HG03521 (cell line): ENCODE measurements around the gene PTPRD.

Source experiments
- ATAC-seq: cut with Tn5 transposase; IDR thresholded peaks from one replicate; pipeline ENCODE4 v1.9.1; 2021; ENCODE audit warnings: mild to moderate bottlenecking, moderate library complexity; ENCODE audit not compliant: unreplicated experiment

PTPRD gene

GRCh38 chr9:8880060-8880459, 1732.7 kb downstream of the PTPRD start:
- no peak for ATAC-seq

GRCh38 chr9:8879284-8879683, 1733.5 kb downstream of the PTPRD start:
- ATAC-seq, result no peak

- no peak for ATAC-seq
Measured at GRCh38 chr9:8877753-8878494, 1734.9 kb downstream of the PTPRD start.

- no peak for ATAC-seq
Measured at GRCh38 chr9:8876303-8876702, 1736.5 kb downstream of the PTPRD start.

- ATAC-seq, result no peak
Measured at GRCh38 chr9:8874482-8874881, 1738.3 kb downstream of the PTPRD start.

DNA sequence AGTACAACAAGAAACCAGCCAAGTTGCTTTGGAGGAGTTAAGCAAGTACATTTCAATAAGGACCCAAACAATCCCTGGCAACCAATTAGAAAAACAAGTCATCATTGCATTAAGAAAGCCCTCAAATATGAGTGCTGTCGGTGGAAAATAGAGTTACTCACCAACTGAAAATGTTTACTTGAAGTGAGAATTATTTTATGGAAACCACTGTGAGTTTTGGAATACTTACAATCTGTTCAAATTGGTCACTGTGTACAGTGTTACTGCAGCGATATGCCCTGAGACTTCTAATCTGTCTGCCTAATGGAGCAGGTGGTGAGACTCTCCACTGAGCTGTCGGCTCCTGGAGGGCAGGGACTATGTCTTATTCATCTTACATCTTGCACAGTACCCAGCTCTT, 1740.0 kb downstream of the PTPRD start:
- ATAC-seq, result no peak

GRCh38 chr9:8871796-8872445, 1740.9 kb downstream of the PTPRD start:
- ATAC-seq, result no peak

DNA sequence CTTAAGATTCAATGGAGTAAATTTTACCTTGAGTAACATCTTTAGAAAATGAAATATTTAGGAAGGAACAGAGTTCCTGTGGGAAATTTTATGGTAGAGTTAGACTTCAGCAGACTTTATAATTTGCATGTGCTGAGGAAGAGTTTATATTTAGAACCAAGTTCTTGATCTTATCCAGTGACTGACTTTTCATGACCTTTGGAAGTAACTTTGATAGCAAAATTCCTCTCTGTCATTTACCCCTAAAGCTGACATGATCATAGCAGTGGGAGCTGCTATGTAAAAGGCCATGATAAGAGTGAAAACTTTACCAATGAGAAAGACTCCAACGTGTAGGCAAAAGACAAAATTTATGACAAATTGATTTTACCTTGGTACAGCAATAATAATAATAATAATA, 1741.4 kb downstream of the PTPRD start:
- no peak for ATAC-seq

DNA sequence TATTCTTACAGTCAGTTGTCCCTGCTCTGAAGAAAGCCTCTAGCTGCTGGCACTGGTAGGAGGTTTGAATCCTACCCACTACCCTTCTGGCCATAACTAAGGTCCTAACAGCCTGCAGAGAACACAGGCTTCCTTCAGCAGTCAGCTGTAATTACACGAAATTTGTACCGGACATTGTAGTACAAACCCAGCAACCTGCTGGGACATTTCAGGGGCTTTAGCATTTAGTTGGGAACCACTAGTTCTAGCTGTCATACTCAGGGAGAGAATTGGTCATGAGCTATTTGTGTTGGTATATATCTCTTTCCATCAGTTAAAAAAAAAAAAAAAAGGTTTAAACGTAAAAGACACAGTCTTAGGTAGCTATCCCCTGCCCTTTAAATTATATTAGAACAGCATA, 1743.0 kb downstream of the PTPRD start:
- ATAC-seq, result no peak

- ATAC-seq, result no peak
Measured at GRCh38 chr9:8868632-8869031, 1744.2 kb downstream of the PTPRD start.

DNA sequence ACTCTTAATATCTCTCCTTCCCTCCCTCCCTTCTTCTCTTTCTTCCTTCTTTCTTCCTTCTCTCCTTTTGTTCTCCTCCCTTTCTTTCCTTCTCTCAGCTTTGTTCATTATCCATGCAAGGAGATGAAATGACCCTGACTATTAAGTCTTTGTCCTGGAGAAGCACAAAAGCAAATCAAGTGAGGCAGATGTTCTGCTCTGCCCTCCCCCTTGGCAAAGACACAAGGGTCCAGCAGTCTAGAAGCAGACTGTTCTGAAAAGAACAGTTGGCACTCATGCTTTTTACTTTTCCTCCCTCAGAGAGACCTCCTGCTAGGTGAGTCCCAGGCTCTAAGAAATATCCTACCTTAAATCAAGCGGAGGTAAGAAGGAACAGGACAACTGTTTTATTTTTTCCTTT, 1745.7 kb downstream of the PTPRD start:
- ATAC-seq, result no peak

DNA sequence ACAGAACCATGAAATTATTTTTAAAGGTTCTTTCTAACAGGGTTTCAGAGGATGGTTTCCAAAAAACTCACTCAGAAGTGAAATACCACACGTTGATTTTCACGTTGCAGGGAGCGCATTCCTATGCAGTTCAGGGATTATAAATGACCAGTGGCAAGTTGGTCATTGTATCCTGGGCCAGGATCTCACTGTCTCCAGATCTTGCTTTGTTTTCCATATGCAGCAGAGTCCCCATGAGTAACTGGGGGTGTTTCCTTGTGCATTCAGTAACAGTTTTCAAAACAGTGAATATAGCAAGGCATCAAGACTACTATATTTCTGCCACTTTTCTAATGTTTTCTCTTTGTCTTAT, 1748.3 kb downstream of the PTPRD start:
- no peak for ATAC-seq

DNA sequence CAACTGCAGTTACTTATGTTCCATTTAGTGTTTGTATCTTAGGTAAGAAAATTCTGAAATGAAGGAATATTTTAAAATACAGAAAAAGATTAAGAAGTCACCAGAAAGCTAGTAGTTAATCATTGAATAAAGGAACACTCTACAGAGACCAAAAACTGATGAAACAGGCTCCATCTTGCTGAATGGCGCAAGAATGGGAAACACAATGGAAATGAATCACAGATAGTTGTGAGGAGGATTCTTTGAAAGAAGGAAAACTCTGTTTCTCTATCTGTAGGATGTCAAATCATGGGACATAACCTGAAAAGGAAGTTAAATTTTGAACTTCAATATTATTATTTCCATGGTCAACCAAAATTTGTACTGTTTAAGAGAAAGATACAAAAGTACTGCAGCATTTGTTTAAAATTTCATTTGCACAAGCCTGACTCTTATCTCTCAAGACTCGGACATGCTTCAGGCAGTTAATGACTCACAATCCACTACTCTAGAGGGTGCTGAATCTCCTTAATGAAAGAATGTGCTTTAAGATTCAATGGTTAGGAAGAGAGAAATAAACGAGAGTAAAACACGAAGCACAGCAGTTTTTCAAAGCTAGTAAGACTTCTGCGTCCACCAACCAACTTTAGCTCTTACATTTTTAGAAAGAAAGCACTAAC, 1748.8 kb downstream of the PTPRD start:
- no peak for ATAC-seq

GRCh38 chr9:8863069-8863468, 1749.7 kb downstream of the PTPRD start:
- ATAC-seq, result no peak

DNA sequence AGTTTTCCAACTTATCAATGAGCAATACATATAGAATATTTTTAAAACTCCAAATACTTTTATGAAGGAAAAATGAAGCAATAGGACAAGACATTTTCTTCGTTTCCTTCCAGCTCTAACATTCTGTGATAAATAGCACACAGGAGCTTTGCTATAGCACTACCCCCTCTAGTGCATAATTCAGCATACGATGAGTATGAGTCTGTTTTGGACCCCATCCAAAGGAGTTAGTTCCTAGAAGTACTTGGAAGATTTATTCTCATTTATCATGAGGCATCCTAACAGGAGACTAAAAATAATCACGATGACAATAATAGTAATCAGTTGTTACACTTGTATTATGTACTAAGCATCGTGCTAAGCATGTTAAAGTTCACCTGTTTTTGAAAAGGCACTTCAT, 1751.9 kb downstream of the PTPRD start:
- no peak for ATAC-seq

GRCh38 chr9:8860086-8860485, 1752.7 kb downstream of the PTPRD start:
- no peak for ATAC-seq

DNA sequence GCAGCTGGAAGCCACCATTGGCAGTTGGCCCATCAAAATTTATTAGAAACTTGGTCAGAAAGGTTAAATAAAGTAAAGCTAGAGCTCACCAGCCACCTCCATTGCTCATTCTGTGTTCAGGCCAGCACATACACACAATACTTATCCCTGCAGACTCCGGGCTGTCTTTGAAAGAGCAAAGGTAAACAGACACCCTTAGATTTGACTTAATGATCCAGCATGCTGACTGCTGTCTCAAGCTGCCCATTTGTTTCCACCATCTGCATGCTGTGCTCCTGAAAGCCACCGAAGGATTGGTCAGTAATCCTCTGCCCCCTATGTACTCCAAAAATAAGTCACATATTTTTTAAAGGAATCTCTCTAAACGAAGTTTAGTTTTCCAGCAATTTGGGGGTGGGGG, 1753.4 kb downstream of the PTPRD start:
- ATAC-seq, result no peak

GRCh38 chr9:8858596-8859161, 1754.1 kb downstream of the PTPRD start:
- ATAC-seq, result no peak

- ATAC-seq, result no peak
Measured at GRCh38 chr9:8857926-8858595, 1754.7 kb downstream of the PTPRD start.

DNA sequence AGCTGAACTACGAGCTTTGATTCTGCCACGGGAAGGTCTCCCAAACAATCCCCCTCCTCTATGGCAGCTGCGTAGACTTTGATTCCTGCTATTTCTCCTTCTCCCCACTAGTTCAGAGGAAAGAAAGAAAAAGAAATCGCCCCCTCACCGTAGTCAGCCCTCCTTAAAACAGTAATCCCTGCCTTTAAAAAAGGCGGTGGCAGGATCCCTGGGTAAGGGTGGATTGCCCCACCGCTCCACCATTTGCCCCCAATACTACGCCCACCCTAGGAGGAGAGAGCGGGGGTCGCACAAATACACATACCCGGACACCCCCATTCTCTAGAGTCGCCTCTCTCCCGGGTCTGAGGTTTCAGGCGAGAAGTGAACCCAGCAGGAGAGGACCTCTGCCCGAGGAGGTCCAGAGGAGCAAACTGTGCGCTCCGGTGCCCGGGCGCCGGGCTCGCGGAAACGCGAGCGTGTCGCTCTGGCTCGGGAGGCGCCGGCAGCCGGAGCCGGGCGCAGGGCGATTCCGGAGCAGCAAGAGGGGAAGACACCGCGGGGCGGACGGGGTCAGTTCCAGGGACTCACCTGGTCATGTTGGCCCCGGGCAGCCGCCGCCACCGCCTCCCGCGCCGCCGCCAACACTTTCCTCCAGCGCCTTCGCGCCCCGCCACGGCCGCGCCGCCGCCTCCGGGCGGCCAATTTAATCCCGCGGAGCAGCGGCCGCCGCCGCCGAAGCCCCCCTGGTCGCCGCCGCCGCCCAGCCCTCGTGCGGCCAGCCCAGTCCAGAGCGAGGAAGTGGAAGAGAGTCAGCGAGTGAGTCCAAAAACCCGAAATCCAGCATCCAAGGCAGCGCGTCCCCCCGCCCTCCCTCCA, 1755.5 kb downstream of the PTPRD start:
- ATAC-seq, result no peak
